GM21526 (cell line): ENCODE measurements around the gene SAMD13.
"Not testable (repeated sequence)": the region's sequence is repeated elsewhere in the genome, so short reads cannot be mapped to it uniquely, and the experiment has no call there.

Experiments used
- ATAC-seq: cut with Tn5 transposase; IDR thresholded peaks from one replicate; pipeline ENCODE4 v1.9.1; 2021; ENCODE audit warnings: moderate library complexity; ENCODE audit not compliant: unreplicated experiment, low FRiP score

The SAMD13 gene

DNA sequence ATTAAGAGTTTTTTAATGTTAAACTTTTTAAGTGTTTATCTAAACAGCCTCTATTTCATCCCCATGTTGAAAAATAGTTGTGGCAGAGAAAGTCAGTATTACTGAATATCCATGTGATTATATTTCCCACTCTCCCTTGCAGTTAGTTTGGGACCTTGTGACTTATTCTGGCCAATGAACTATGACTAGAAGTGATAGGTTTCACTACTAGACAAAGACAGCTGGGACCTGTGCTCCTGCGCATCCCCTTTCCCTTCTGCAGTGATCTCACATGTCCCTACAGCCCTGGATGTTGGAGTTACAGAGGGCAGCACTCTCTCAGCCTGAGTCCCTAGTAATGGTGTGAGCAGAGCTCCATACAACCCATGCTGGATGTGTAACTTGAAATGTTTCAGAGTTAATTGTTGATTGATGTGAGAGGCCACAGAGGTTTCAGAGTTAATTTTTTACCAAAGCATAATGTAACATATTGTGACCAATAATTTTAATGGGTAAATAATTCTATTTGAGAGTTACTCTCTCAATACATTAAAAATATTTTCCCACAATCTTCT, 18.7 kb upstream of the SAMD13 start:
- ATAC-seq, result no peak

DNA sequence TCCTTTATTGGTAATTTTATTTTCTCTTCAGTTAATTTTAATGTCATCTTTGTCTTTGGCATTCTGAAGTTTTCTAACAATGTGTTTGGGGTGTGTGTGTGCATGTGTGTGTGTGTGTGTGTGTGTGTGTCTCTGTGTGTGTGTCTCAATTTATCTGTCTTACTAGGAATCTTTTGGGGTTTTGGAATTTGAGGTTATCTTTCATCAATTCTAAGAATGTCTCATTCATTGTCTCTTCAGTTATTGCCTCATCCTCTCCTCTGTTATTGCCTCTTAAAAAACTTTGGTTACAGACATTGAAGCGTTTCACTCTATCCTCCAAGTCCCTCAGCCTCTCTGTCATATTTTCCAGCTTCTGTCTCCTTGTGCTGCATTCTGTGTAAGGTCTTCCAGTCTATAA, 18.1 kb upstream of the SAMD13 start:
- no peak for ATAC-seq

DNA sequence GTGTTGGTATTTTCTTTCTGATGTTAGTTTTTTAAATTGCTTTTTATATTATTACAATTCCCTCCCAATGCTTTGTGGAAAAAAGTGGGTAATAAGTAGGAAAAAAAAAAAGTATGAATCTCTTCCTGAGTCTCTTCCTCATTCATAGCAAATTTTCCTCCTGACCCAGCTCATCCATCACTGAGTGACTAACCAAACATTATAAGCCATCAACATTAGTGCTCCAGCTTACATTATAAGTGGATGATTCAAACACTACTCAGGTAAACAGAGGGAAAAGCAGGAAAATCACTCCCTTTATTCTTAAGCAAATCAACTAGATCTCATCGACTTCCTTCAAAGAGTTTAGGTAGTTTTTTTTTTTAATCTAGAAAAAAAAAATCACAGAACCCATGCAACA, 15.4 kb upstream of the SAMD13 start:
- ATAC-seq, result no peak

DNA sequence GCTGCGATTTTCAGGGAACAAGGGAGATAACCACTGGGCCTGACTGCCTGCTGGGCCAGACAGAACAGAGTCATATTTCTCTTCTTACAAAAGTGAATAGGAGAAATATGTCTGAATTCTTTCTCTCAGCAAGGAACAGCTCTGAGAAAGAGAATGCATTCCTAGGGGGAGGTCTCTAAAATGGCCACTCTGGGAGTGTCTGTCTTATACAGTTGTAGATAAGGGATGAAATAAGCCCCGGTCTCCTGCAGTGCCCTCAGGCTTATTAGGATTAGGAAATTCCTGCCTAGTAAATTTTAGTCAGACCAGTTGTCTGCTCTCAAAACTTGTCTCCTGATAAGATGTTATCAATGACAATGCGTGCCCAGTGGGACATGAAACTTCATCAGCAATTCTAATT, 14.1 kb upstream of the SAMD13 start:
- ATAC-seq, result not testable (repeated sequence)

DNA sequence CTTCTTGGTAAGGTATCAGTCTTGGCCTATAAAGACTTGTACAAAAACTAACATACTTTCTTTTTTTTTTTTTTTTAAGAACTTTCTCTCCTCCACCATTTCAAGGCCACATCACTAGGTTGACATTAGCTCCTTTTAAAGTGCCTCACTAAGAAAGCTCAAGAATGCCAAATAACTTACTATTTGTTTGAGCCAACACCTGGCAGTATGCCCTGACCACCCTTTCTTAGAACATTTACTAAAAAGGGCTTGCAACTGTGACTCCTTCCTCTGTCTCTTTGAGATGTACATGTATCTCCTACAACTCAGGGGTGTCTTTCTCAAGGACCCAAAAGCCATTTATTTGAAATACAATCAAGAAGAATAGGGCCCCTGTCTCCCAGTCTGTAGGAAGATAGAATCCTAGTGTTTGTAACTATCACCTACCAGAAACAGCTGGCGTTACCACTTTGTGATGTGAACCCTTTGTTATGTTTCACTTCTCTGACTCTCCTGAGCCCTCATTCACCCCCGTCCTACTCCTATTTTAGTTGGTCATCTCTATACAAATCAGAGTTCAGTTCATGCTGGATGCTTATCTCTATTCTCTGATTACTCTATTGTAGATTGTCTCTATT, 12.2 kb upstream of the SAMD13 start:
- no peak for ATAC-seq

DNA sequence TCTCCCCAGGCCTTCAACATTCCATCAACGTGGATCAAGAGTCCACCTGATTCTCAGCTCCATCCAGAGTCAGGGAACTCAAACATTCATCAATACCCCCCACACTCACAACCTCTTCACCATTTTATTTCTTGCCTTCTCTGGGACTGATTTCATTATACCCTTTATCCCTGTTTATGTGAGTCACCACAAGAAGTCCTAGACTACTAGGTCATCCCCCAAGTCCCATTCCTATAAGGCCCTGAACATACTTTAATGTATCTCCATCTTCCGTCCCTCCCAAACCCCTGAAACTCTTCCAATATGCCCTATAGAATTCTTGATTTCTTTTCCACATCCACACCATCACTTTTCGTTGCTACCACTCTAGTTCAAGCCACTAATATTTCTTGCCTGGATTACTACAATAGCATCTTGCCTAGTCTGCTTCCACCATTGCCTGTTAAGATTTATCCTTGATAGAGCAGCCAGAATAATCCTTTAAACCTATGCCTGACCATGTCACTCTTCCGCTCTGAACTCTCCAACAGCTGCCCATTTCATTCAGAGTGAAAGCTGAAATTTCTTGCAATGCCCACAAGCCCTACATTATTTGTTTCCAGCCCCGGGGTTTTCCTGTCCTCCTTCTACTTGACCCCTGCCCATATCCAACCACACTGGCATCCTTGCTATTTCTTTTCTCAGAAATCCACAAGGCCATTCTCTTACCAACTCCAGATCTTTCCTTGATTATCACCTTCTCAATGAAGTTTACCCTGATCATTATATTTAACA, 9.4 kb upstream of the SAMD13 start:
- ATAC-seq, result no peak

DNA sequence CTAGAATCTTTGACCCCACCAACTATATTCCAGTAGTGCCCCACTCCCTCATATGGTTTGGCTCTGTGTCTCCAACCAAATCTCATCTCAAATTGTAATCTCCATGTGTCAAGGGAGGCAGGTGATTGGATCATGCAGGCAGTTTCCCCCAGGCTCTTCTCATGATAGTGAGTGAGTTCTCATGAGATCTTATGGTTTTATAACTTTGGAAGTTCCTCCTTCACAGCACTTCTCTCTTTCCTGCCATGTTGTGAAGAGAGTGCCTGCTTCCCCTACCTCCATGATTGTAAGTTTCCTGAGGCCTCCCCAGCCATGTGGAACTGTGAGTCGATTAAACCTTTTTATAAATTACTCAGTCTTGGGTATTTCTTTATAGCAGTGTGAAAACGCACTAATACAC, 7.7 kb upstream of the SAMD13 start:
- no peak for ATAC-seq

DNA sequence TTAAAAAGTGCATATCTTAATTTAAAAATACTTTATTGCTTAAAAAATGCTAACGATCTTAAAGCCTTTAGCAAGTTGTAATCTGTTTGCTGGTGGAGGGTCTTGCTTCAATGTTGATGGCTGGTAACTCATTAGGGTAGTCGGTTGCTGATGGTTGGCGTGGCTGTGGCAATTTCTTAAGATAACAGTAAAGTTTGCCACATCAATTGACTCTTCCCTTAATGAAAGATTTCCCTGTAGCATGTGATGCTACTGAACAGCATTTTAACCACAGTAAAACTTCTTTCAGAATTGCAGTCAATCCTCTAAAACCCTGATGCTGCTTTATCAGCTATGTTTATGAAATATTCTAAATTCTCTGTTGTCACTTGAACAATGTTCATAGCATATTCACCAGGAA, 6.8 kb upstream of the SAMD13 start:
- ATAC-seq, result no peak

DNA sequence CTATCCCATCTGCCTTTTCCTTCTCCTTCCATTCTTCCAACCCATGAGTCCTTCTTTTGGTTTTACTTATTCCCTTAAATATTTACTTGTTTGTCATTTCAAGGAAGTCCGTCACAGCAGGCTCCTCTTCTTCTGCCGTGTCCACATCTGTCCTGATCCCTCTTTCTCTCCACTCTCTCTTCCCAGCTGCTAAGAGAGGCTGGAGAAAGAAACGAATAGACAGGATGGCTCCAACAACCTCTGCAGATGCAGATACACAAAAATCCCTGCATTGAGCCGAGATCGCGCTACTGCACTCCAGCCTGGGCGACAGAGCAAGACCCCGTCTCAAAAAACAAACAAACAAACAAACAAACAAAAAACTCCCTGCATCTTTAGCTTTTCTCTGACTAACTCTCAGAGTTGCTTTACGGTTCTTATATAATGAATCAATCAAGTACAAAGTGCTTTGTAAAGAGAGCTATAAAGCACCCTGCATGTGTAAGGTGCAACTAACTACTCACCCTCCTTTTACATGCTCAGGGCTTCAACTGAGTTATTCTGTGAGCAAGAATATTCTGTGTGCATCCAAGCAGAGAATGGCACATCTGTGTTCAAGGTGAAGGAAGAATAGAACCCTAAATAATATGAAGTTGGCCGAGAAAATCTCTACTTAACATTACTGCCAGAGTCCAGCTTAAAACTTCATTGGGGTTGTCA, 3.8 kb upstream of the SAMD13 start:
- peak; percentile 2 for ATAC-seq

DNA sequence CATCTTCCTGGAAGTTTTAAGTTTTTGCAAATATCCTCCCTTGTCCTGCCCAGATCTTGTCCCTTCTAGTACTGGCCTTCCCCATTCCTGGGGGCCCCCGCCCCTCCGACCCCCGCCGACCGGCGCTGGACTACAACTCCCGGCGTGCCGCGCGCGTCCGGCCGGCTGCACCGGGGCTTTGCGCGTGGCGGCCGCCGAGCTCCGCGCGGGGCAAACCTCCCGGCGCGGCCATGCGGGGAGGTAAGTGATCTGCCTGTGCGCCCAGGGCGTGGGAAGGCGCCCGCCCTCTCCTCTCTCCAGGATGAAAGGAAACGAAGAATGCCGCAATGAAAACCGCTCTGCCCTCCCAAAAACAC, 3.2 kb upstream of the SAMD13 start:
- ATAC-seq, result peak; percentile 72

DNA sequence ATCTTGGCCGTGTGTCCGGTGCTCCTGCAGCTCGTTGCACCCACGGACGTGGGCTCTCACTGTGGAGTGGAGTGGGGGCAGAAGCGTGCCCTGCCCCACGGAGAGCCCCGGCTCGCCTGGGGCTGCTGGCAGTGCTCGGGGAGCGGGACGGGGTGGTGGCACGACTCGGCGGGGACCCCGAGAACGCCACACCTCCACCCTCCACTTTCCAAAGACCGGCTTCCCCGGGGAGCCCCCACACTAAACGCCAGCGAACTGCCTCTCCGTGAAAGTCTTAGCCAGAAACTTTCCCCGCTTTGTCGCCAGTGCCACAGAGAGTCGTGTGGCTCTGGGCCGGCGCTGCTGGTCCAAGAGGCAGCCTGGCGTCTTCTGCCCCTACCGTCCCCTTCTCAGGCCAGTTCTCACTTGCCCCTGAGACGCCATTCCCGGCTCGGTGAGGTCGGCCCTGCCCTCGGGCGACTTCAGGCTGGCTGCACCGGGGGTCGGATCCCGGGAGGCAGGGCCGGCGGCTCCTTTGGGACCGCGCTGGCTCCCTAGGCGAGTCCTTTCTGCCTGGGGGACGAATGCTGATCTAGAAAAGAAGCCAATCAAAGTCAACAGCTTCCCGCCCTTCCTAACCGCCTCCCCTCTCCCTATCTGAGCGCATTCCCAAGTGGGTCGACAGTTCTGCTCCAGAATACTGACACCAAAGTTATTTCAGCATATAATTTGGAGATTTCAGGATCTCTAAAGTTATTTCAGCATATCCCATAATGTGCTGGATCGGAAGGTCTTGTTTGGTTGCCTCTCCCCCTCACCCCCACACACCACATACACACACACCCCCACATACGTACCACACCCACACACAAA, 2.6 kb upstream of the SAMD13 start:
- peak; percentile 36 for ATAC-seq

DNA sequence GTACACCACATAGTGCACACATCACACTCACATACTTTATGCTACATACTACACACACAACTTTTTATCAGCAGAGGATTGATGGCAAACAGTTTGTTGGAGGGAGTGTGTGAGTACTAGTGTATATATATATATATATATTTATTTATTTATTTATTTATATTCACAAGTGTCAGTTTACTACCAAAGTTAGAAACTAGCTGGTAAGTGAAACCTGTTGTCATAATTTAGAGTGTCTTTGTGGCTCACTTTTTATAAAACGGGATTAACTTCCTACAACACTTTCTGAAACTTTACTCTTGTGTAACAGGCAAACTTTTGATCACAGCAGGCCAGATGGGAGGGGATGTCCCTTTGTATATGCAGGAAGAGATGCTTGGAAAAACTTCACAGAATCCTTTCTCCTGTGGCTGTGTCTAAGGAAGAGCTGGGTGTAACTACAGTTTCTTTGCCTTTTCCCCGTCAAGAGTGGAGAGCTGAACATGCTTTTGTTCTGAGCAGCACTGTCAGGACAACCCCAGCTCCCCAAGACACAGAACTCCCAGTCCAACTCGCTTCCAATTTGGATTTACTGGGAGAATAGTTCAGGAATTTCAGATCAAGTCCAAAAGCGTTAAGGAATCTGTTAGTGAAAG, 1.9 kb upstream of the SAMD13 start:
- no peak for ATAC-seq

DNA sequence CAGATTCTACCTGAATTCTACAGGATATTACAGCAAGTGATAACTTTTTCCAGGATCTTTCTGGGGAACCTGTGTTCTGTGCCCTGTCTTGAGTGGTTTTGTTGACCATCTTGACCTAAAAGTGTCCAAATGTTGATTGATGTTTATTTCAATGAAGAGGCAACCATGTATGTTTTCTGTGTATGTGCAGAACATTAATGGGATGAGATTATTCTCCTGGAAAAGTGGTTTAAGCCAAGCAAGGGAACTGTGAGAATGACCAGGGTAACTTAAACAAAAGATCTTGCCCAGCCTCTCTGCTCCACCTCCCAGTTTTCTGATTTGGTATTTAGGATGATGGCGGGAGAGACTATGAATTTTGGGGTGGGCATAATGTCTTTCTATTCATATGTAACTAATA, 1.0 kb upstream of the SAMD13 start:
- no peak for ATAC-seq

DNA sequence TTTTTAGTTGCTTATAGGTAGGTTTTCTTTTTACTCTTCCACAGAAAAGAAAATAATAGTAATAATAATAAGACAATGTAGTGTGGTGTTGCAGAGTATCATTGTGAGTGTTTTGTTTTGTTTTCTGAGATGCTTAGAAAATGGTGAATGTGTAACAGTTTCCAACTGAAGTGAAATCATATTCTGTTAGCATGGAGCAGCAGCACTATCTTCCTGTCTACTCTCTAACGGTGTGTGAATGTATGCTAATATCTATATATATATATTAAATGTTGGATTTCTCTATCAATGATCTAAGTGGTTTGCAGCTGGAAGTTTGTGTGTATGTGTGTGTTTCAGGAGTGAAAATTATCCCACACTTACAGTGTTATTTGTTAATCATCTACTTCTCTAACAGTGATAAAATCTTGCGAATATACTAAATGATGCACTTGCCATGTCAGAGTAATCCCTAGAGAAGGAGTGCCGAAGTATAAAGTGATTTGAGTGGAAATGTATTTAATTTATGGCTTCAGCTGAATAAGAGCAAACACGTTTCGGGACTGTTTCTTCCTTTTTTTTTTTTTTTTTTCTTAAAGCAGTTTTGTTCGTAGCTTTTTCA, 377 bp downstream of the SAMD13 start:
- no peak for ATAC-seq

DNA sequence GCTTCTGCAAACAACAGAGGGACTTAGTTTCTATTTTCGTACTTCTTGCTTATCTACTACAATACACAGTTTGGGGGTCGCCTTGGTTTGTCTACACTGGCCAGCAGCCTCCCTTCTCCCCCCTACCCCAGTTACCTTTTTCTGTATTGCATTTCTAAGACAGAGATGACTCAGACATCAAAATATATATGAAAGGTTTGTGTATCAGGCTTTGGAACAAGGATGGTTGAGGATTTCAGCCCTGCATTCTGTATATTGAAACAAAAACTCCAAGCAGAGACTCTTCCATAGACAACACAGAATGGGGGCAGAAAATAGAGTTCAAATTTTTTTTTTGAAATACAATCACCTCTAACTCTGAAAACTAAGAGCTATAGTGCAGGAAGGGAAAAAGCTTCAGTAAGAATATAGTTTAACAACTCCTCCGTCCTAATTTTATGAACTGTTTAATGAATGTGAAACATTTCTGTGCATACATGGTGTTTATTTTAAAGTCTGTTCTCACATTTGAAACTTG, 1.9 kb downstream of the SAMD13 start:
- ATAC-seq, result no peak

DNA sequence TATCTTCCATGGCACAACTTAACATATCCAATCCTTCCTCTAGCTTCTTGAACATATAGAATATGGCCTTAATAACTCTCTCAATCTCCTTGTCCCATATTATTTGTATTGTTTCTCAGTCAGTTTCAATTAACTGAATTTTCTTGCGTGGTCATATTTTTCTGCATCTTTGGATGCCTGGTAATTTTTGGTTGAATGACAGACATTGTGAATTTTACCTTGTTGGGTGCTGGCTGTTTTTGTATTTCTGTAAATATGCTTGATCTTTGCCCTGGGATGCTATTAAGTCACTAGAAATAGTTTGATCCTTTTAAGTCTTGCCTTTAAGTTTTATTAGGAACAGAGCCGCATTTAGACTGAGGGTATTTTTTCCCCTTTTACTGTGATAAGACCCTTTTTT, 5.9 kb downstream of the SAMD13 start:
- ATAC-seq, result no peak

DNA sequence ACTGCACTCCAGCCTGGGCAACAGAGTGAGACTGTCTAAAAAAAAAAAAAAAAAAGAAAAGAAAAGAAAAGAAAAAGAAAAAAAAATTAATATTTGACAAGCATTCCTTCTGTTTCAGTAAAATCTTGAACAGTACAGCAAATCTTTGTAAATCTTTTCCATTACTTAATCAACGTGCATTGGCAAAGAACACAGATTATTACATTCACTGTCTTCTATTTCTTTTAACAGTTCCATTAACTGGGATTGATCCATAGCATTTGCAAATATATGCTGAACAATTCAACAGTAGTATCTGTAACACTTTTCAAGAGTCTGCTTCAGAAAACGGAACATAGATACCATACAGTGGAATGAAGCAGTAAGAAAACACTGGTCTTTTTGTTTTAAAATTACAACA, 9.8 kb downstream of the SAMD13 start:
- no peak for ATAC-seq

DNA sequence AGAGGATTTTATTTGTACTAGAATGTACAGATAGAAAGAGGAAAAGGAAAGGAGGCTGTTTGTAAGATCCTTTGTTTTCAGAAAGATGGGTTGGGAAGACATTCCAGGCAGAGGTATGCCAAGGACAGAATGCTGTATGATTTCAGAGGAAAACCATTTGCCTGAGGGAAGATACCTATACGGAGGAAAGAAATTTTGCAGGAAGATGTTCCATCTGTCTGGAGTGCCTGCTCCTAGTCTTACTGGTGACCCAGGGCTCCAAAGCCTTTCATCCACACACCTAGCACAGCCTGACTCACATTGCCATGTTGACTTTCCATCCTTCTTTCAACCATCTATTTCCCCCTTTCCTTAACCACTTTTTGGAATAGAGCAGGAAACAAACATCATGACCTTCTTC, 18.2 kb downstream of the SAMD13 start:
- ATAC-seq, result no peak

DNA sequence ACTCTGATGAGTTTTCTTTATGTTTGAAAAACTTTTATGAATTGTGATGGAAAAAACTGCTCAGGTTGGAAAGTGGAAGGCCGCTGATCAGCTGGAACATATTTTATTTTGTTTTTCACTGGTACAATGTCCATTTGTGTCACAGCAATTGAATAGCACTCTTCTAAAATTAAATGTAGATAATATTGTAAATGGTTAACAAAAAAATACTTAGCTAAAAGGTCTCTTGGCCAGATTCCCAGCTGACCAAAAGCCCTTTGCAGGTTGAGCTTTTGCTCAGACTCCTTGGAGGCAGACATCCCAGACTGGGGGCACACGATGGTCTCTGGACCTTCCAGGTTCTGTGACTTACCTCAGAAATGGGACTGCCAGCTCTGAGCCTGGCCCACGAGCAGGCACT, 26.3 kb downstream of the SAMD13 start:
- ATAC-seq, result no peak
